GM12878 (cell line): Measurements from ENCODE around the gene SLC35G1. TPM values are rescaled to one million over a fixed set of nuclear protein-coding genes. Genes with fewer than 3 reads are reported as not detected.

Experiments used
- ATAC-seq: fragments of 200-7000 bp; cut with Tn5 transposase; 3 replicates; pipeline ENCODE4 v1.9.1; 2020; ENCODE audit warnings: mild to moderate bottlenecking, moderate library complexity
- BruUV-seq: library from RNA; stranded (reverse); fragments of 400-500 nt; replicated peaks from 2 replicates; lab custom pipeline; 2021; lab: Mats Ljungman, UMichigan
- CTCF ChIA-PET: fragments of 300-600 bp; sonication (Branson Sonifier 250); formaldehyde crosslinking; extraction: SDS; loops from one replicate; lab custom pipeline; 2021; ENCODE audit warnings: inconsistent platforms; lab: Yijun Ruan, JAX
- POLR2A ChIA-PET: fragments of 350-600 bp; formaldehyde crosslinking; extraction: SDS; loops from one replicate; lab custom pipeline; 2021; ENCODE audit warnings: inconsistent platforms; lab: Charles Lee
- RAD21 ChIA-PET: fragments of 300-600 bp; sonication (Branson Sonifier 250); formaldehyde crosslinking; loops from one replicate; lab custom pipeline; 2023; ENCODE audit warnings: antibody characterized with exemption; ENCODE audit not compliant: unreplicated experiment; lab: Charles Lee
- SMC1A ChIA-PET: fragments of 300-600 bp; sonication (Branson Sonifier 250); formaldehyde crosslinking; loops from one replicate; lab custom pipeline; 2023; ENCODE audit not compliant: unreplicated experiment, uncharacterized antibody; lab: Charles Lee
- DNase-seq: peaks from one replicate; pipeline ENCODE4 v3.0.0-alpha.2; 2011; ENCODE audit warnings: low read depth, low spot score
- FAIRE-seq: peaks from 3 replicates; lab custom pipeline; 2011; peaks lifted over from hg19 to GRCh38; lab: Jason Lieb, UNC
- H2AFZ ChIP-seq: 2 replicates; pipeline ENCODE4 v1.6.0; 2011; ENCODE audit warnings: low read depth, low read length, control low read depth; ENCODE audit not compliant: control insufficient read depth
- H3K27ac ChIP-seq: 2 replicates; pipeline ENCODE4 v1.5.1; 2011; ENCODE audit warnings: control low read depth; ENCODE audit not compliant: control insufficient read depth, insufficient read depth
- H3K27me3 ChIP-seq, 2 experiments: replicated peaks in 1 of 2; 2 replicates each; pipeline versions ENCODE4 v1.6.0 to v1.6.1; 2011; ENCODE audit warnings: low read length in 1 of 2; ENCODE audit not compliant: control insufficient read depth in 2 of 2, insufficient read depth in 2 of 2
- H3K36me3 ChIP-seq, 2 experiments: 2 replicates each; pipeline ENCODE4 v1.5.1; 2011; ENCODE audit warnings: low read length in 1 of 2; ENCODE audit not compliant: control insufficient read depth in 2 of 2, insufficient read depth in 2 of 2
- H3K4me1 ChIP-seq: 2 replicates; pipeline ENCODE4 v1.6.1; 2011; ENCODE audit warnings: mild to moderate bottlenecking, low read length, moderate library complexity, mixed read lengths; ENCODE audit not compliant: control insufficient read depth, insufficient read depth
- H3K4me2 ChIP-seq: 2 replicates; pipeline ENCODE4 v1.6.0; 2011; ENCODE audit warnings: control low read depth; ENCODE audit not compliant: control insufficient read depth, insufficient read depth
- H3K4me3 ChIP-seq: fragments of 200-600 bp; sonication (generic); 2 replicates; pipeline ENCODE4 v1.5.1; 2016
- H3K79me2 ChIP-seq: 2 replicates; pipeline ENCODE4 v1.6.0; 2011; ENCODE audit warnings: low read length; ENCODE audit not compliant: control insufficient read depth, insufficient read depth
- H3K9ac ChIP-seq: 2 replicates; pipeline ENCODE4 v1.8.0; 2011; ENCODE audit warnings: low read length, control low read depth, mixed read lengths; ENCODE audit not compliant: control insufficient read depth, insufficient read depth
- H3K9me3 ChIP-seq: replicated peaks from 3 replicates; pipeline ENCODE4 v1.5.1; 2011; ENCODE audit warnings: mild to moderate bottlenecking, low read length; ENCODE audit not compliant: control insufficient read depth, insufficient read depth
- H4K20me1 ChIP-seq: 2 replicates; pipeline ENCODE4 v1.6.0; 2011; ENCODE audit not compliant: control insufficient read depth, insufficient read depth
- CBFB ChIP-seq: IDR thresholded peaks from 2 replicates; pipeline ENCODE4 v1.6.1; 2016; ENCODE audit warnings: antibody characterized with exemption, low read depth
- CHD4 ChIP-seq: fragments of 200-600 bp; sonication (generic); IDR thresholded peaks from 2 replicates; pipeline ENCODE4 v1.6.1; 2016; ENCODE audit warnings: mild to moderate bottlenecking
- HCFC1 ChIP-seq: fragments of 150-350 bp; IDR thresholded peaks from 2 replicates; pipeline ENCODE4 v1.6.1; 2014; ENCODE audit warnings: low read length
- HDAC2 ChIP-seq: fragments of 200-600 bp; sonication (generic); IDR thresholded peaks from 2 replicates; pipeline ENCODE4 v1.6.1; 2017
- HSF1 ChIP-seq: fragments of 150-350 bp; IDR thresholded peaks from 2 replicates; pipeline ENCODE4 v1.6.1; 2014; ENCODE audit warnings: mild to moderate bottlenecking, low read depth, low read length
- IKZF1 ChIP-seq: fragments of 450-650 bp; conservative IDR thresholded peaks from 2 replicates; pipeline ENCODE4 v1.6.1; 2017; ENCODE audit warnings: antibody characterized with exemption, mild to moderate bottlenecking
- JUNB ChIP-seq: IDR thresholded peaks from 2 replicates; pipeline ENCODE4 v1.6.1; 2016; ENCODE audit warnings: antibody characterized with exemption, mild to moderate bottlenecking
- MAX ChIP-seq: IDR thresholded peaks from 2 replicates; pipeline ENCODE4 v1.6.1; 2012; ENCODE audit warnings: low read depth, low read length, improper control_type of control experiment
- NKRF ChIP-seq: fragments of 450-650 bp; conservative IDR thresholded peaks from 2 replicates; pipeline ENCODE4 v1.6.1; 2017; ENCODE audit warnings: mild to moderate bottlenecking, moderate library complexity
- POLR2AphosphoS5 ChIP-seq: IDR thresholded peaks from 2 replicates; pipeline ENCODE4 v1.6.1; 2011; ENCODE audit warnings: mild to moderate bottlenecking, low read length, inconsistent platforms
- PRDM15 ChIP-seq: fragments of 450-650 bp; formaldehyde crosslinking; IDR thresholded peaks from 2 replicates; pipeline ENCODE4 v1.4.0; 2020; ENCODE audit warnings: mild to moderate bottlenecking, moderate library complexity
- STAT3 ChIP-seq: IDR thresholded peaks from 2 replicates; pipeline ENCODE4 v1.6.1; 2011; ENCODE audit warnings: low read depth, low read length, improper control_type of control experiment
- ZNF274 ChIP-seq: IDR thresholded peaks from one replicate; pipeline ENCODE4 v1.8.0; 2011; ENCODE audit not compliant: insufficient read length, insufficient read depth
- WGBS: methylation state at CpG from one replicate; pipeline ENCODE4 v1.1.6; 2016; ENCODE audit warnings: low lambda C conversion rate; ENCODE audit not compliant: insufficient replicate concordance, insufficient coverage; ENCODE audit errors: missing lambda C conversion rate; 5-methylcytosine and 5-hydroxymethylcytosine counted together
- in situ Hi-C: fragments of 300-500 bp; cut with MboI; formaldehyde crosslinking; loops from 9 replicates; pipeline ENCODE4 v1.14.3; 2018; ENCODE audit warnings: mixed read lengths
- intact Hi-C: fragments of 100-400 bp; cut with micrococcal nuclease; formaldehyde crosslinking; loops from one replicate; pipeline ENCODE4 v1.14.2; 2022; ENCODE audit not compliant: unreplicated experiment
- polyA plus RNA-seq, 11 experiments: library from polyadenylated mRNA; depleted of rRNA in 4 of 11; unstranded in 6 of 11; stranded (reverse) in 5 of 11; fragments of >200 nt; fragmentation: Nextera tagmentation in 4 of 11; fragmentation: Illumina TruSeq in 1 of 11; extraction: Ambion mirVana in 4 of 11; extraction: Trizol in 1 of 11; gene quantifications; 1 replicate in 1 of 11; 2 replicates in 10 of 11; pipeline versions ENCODE4 v1.2.1 to v1.2.3, GENCODE V29; 2011 to 2016; ENCODE audit warnings: inconsistent platforms in 2 of 11, missing spikeins in 2 of 11, low read depth in 1 of 11
- total RNA-seq, 4 experiments: library from RNA; depleted of rRNA in 3 of 4; stranded (reverse); fragments of >200 nt in 3 of 4; fragmentation: Illumina TruSeq in 1 of 4; extraction: Trizol in 1 of 4; gene quantifications; 2 replicates each; pipeline versions ENCODE4 v1.2.1 to v1.2.3, GENCODE V29; 2013 to 2021

The SLC35G1 gene
- total and polyA plus RNA-seq, 10 of the 15 experiments (the other 5 are each of a cell fraction or from before 2014, with no cell fraction given): 1.7 to 8.8 (median 6.7) TPM

GRCh38 chr10:93903051-93903450, 9.3 kb downstream of the SLC35G1 start (continued):
- TF ChIP-seq HDAC2 (no peak), CHD4 (no peak), CBFB (no peak)
- TF ChIP-seq, all 136 proteins: peak for 0

- CTCF ChIA-PET: interaction anchor here (0.6 to 6.7 kb wide), 5 partner anchors 9 to 350 kb away, joined by 3 to 36 read pairs (median 3); no protein-coding TSS in a partner anchor
- BruUV-seq: no TSS peak
- Histone ChIP-seq H3K79me2 (no peaks in the 10 kb centered on the region), H3K9ac (no peak overlapping the region), H3K27me3 (no peaks in the 10 kb centered on the region), H2AFZ (no peak overlapping the region), H3K4me3 (no peak overlapping the region), H3K27ac (no peak overlapping the region), H3K4me2 (no peak overlapping the region), H4K20me1 (no peaks in the 10 kb centered on the region)
- FAIRE-seq: no peak
- ATAC-seq: no peak
- POLR2A ChIA-PET: no interaction called here
- SMC1A ChIA-PET: interaction anchor here (0.6 to 1.5 kb wide), 3 partner anchors 9 to 62 kb away, joined by 3 to 5 read pairs (median 3); no protein-coding TSS in a partner anchor
- RAD21 ChIA-PET: no interaction called here
- in situ Hi-C loops: no loop called here
- no peak for DNase-seq
- intact Hi-C loops: no loop called here
- no peak for TF ChIP-seq PRDM15
- no peak for TF ChIP-seq NKRF
- TF ChIP-seq HSF1: no peak
- TF ChIP-seq IKZF1: no peak
- no peak for TF ChIP-seq JUNB
- no peak for TF ChIP-seq POLR2AphosphoS5
- no peak for TF ChIP-seq ZNF274
- TF ChIP-seq MAX: no peak
- TF ChIP-seq STAT3: no peak
- TF ChIP-seq HCFC1: no peak
- TF ChIP-seq, all 136 proteins: peak for 0
- H3K9me3 ChIP-seq: no peaks in the 10 kb centered on the region
- no peaks in the 10 kb centered on the region for H3K4me1 ChIP-seq
- WGBS: 93% methylated on average over 5 of the region's 5 CpGs
- H3K36me3 ChIP-seq: peaks cover 0 to 4% of the 10 kb centered on the region in 2 experiments; a peak in 3 of 4 replicates
These were observed 11.1 kb downstream of the SLC35G1 start for GRCh38 chr10:93904901-93905300.
